SK-N-SH treated with all-trans-retinoic acid at 6 μM for 48 hours (cell line): ENCODE results near the gene UBE2S.

ENCODE experiments used
- ESRRG ChIP-seq: fragments of 250-450 bp; sonication (Bioruptor Pico); IDR thresholded peaks from 2 replicates; pipeline ENCODE4 v1.6.1; 2021; ENCODE audit warnings: mild to moderate bottlenecking
- GLIS3 ChIP-seq: fragments of 250-450 bp; sonication (Bioruptor Pico); IDR thresholded peaks from 2 replicates; pipeline ENCODE4 v1.5.0; 2020; ENCODE audit warnings: mild to moderate bottlenecking, moderate library complexity
- OSR1 ChIP-seq: fragments of 250-450 bp; sonication (Bioruptor Pico); IDR thresholded peaks from 2 replicates; pipeline ENCODE4 v1.8.0; 2022; ENCODE audit warnings: moderate library complexity, mild to moderate bottlenecking, inconsistent platforms
- ZC3H10 ChIP-seq: fragments of 250-450 bp; sonication (Bioruptor Pico); IDR thresholded peaks from 2 replicates; pipeline ENCODE4 v1.5.1; 2021; ENCODE audit warnings: mild to moderate bottlenecking, moderate library complexity
- ZFP3 ChIP-seq: fragments of 250-450 bp; sonication (Bioruptor Pico); IDR thresholded peaks from 2 replicates; pipeline ENCODE4 v1.5.0; 2020; ENCODE audit warnings: mild to moderate bottlenecking, moderate library complexity
- ZFP30 ChIP-seq: fragments of 450-650 bp; formaldehyde crosslinking; IDR thresholded peaks from 2 replicates; pipeline ENCODE4 v1.5.0; 2022; ENCODE audit warnings: mild to moderate bottlenecking, moderate library complexity
- ZNF8 ChIP-seq: fragments of 450-650 bp; formaldehyde crosslinking; IDR thresholded peaks from 2 replicates; pipeline ENCODE4 v1.5.0; 2020; ENCODE audit warnings: mild to moderate bottlenecking, moderate library complexity
- TF ChIP-seq, protein P1 (sequence below): fragments of 250-450 bp; sonication (Bioruptor Pico); IDR thresholded peaks from 2 replicates; pipeline ENCODE4 v1.8.0; 2020; ENCODE audit warnings: mild to moderate bottlenecking, moderate library complexity, borderline replicate concordance
- TF ChIP-seq, protein P2 (sequence below): fragments of 250-450 bp; sonication (Bioruptor Pico); IDR thresholded peaks from 2 replicates; pipeline ENCODE4 v1.8.0; 2021; ENCODE audit warnings: low read depth, mild to moderate bottlenecking, moderate library complexity, borderline replicate concordance

DNA sequence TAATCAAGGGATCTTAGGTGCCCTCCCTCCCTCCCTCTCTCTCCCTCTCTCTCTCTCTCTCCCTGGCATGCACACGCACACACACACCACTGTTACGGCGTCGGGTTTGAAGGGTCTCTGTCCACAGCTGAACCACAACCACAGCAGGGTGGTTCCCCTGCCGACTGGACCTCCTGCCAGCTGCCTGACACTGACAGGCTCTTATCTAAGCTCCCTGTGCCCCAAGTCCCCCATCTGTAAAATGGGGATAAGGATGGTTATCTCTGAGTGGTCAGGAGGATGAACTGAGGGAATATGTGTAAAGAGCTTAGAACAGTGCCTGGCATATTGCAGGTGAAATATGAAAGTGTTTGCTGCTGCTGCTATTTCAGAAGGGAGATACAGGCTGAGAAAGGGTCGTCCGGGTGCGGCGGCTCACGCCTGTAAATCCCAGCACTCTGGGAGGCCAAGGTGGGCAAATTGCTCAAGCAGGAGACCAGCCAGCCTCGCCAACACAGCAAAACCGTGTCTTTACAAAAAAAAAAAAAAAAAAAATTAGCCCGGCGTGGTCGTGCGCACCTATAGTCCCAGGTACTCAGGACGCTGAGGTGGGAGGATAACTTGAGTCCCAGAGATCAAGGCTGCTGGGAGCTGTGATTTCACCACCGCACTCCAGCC, 36.4 kb upstream of the UBE2S start:
- TF ChIP-seq OSR1 (no peak), ZC3H10 (CRISPR knock-in tag) (no peak), ZNF8 (CRISPR knock-in tag) (no peak), GLIS3 (no peak), ZFP3 (CRISPR knock-in tag) (no peak), ZFP30 (no peak), ESRRG (CRISPR knock-in tag) (no peak)
- TF ChIP-seq, protein P1, sequence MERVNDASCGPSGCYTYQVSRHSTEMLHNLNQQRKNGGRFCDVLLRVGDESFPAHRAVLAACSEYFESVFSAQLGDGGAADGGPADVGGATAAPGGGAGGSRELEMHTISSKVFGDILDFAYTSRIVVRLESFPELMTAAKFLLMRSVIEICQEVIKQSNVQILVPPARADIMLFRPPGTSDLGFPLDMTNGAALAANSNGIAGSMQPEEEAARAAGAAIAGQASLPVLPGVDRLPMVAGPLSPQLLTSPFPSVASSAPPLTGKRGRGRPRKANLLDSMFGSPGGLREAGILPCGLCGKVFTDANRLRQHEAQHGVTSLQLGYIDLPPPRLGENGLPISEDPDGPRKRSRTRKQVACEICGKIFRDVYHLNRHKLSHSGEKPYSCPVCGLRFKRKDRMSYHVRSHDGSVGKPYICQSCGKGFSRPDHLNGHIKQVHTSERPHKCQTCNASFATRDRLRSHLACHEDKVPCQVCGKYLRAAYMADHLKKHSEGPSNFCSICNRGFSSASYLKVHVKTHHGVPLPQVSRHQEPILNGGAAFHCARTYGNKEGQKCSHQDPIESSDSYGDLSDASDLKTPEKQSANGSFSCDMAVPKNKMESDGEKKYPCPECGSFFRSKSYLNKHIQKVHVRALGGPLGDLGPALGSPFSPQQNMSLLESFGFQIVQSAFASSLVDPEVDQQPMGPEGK = no peak
- TF ChIP-seq, protein P2, sequence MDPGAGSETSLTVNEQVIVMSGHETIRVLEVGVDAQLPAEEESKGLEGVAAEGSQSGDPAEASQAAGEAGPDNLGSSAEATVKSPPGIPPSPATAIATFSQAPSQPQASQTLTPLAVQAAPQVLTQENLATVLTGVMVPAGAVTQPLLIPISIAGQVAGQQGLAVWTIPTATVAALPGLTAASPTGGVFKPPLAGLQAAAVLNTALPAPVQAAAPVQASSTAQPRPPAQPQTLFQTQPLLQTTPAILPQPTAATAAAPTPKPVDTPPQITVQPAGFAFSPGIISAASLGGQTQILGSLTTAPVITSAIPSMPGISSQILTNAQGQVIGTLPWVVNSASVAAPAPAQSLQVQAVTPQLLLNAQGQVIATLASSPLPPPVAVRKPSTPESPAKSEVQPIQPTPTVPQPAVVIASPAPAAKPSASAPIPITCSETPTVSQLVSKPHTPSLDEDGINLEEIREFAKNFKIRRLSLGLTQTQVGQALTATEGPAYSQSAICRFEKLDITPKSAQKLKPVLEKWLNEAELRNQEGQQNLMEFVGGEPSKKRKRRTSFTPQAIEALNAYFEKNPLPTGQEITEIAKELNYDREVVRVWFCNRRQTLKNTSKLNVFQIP (CRISPR knock-in tag) = no peak
